Ecto neural progenitor cell (in vitro differentiated cells): ENCODE results near the gene PIGA.
A peak's percentile ranks its signal among the peaks of the same experiment; 100 is the strongest.
"Not testable (repeated sequence)": the region's sequence is repeated elsewhere in the genome, so short reads cannot be mapped to it uniquely, and the experiment has no call there.

Experiments
- DNase-seq: peaks from one replicate; pipeline ENCODE4 v3.0.0-alpha.2; 2018; ENCODE audit warnings: low spot score

The PIGA gene

DNA sequence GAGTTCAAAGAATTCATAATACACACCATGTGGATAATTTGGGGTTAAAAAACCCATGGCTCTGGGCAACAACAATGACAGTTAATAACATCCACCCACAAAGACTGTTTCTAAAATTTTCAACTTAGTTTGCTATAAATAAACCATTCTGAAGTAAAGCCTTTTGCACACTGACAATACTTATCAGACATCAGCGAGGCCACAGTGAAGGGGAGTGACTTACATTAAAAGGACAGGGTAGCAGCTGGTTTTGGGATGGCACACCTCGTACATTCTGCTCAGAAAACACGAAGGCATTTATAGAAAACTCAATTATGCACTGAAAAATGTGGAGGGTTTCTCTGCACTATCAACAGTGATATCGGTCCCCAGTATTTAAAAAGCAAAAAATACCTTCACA, 15.0 kb downstream of the PIGA start:
- no peak for DNase-seq

DNA sequence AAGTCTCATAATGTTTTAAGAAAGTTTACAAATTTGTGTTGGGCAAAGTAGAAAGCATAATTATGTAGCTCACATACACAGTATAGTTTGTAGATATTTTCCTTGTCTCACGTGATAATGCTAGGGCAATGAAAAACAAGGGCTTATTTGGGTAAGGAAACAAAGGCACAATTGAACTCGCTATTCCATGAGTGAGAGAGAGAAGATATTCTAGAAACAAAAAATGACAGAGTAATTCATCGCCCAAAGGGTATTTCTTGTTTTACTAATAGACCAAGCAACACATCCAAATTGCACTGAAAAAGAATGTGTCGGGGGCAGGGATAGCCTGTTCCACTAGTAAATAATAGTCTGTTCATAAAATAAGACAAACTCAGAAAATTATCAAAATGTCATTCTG, 16.2 kb downstream of the PIGA start:
- DNase-seq: no peak

DNA sequence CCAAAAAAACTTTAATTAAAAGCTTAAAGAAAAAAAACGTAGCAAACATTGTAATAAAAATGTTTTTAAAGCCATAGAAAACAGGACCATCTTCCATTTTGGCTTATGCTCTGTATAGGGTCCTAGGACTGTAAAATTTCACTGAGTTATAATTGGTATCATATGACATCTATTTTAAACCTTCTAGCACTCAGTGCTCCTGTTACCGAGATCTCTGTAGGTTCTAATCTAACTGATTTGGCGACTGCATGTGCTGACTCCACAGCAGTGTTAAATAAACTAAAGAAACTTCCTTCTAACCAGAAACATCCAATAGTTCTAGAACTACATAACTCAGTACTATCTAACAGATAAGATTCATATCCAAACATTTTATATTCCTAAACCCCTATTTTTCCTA, 19.8 kb downstream of the PIGA start, which contains the start of gene ASB11:
Gene ASB11 (minus strand): TSS at position 132 of the 400 bp plus-strand sequence. CDS start 35 bp downstream, at position 97.
- no peak for DNase-seq

DNA sequence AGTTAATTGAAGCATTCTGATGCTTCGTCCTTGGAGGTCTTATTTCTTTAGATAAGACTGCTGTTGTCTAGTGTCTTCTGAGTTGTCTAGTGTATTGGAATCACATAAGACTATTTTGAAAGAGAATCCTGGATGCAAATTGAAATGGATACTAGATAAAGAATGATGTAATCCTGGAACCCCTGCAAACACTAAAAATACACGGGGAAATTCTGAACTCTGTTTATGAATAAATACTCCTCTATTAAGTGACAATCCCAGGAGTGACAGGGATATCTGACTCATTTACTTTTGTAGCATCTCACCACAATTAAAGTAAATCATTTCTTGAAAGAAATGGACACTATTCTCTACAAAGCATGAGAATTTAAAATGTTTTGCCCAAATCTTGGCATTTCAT, 20.9 kb downstream of the PIGA start:
- no peak for DNase-seq

DNA sequence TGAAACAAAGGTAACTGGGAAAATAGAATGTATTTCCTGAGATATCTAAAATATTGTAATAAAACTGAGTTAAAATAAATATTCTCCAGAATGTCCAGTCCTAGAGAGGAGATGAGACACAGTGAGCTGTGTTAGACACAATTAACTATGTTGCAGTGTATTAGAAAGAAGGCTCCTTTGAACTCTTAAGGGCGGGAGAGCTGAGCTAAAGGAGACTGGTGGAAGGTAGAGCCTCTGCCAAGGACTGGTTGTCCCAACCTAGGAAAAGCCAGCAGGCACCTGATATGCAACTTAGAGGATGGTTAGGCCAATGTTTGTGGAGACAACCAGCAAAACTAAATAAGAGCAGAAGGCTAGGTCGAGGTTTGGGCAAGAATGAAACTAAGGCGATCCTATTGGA, 24.2 kb downstream of the PIGA start:
- DNase-seq: no peak

DNA sequence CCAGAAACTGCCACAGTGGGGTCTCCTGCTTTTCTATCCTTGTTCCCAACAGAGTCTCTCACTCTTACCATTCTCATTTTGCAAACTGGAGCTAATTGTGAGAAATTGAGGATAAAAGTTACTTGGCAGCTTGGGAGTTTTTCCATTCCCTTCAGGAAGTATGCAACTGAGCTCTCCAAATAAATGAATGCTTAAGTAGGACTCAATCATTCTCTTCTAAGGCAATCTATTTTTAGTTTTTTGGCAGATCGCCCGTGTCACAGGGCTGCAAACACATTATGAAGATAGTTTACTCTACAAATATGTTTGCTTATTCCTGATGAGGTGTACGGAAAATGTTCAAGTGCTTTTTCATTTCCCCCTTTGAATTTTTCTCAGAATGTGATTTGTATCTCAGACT, 25.2 kb downstream of the PIGA start:
- DNase-seq: no peak

DNA sequence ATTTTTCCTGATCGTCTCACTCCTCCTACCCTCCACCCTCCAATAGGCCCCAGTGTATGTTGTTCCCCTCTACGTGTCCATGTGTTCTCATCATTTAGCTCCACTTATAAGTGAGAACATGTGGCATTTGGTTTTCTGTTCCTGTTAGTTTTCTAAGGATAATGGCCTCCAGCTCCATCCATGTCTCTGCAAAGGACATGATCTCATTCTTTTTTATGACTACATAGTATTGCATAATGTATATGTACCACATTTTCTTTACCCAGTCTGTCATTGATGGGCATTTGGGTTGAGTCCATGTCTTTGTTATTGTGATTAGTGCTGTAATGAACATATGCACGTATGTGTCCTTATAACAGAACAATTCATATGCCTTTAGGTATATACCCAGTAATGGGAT, 29.4 kb downstream of the PIGA start:
- DNase-seq: not testable (repeated sequence)

DNA sequence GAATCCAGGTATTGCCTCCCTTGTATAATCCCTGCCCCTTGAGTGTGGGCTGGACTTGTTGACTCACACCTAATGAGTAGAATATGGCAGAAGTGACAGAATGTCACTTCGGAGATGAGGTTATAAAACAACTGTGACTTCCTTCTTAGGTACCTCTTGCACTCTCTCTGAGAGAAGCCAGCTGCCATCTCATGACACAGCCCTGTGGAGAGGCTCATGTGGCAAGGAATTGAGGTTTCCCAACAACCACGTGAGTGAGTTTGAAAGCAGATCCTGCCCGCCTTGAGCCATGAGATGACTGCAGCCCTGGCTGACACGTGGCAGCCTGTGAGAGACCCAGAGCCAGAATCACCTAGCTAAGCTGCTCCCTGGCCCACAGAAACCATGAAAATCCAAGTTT, 33.4 kb downstream of the PIGA start:
- no peak for DNase-seq

DNA sequence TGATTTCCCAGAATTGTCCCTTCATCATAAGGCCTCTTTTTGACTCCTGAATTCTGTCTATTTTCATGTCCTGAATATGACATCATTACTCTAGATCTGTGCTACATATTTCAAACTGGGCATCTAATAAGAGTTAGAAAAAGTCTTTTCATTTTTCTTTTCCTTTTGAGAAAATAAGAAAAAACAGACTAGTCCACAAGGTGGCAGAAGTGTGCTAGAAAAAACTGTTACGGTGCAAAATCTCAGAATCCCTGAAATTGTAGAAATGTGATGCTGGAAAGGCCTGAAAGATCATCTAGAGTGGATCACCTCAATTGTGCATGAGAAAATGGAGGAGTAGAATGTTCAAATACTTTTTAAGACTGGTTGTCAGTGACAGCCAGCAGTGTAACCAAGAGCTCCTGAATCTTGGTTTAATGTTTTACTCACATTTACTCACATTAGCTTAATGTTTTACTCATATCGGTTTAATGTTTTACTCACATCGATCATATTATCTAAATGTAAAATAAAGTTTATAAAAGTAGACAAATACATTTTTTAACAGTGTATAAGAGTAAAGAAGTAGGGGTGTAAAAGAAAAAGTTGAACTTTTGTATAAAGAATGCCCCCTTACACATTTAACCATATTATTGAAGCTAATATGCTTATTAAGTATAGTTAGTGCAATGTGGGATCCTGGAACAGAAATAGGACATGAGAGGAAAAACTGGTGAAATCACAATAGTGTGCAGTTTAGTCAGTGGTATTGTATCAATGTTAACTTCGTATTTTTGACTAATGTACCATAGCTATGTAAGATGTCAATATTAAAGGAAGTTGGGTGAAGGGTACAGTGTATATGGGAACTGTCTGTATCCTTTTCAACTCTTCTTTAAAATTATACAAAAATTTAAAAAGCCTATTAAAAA, 35.1 kb downstream of the PIGA start:
- DNase-seq: no peak

DNA sequence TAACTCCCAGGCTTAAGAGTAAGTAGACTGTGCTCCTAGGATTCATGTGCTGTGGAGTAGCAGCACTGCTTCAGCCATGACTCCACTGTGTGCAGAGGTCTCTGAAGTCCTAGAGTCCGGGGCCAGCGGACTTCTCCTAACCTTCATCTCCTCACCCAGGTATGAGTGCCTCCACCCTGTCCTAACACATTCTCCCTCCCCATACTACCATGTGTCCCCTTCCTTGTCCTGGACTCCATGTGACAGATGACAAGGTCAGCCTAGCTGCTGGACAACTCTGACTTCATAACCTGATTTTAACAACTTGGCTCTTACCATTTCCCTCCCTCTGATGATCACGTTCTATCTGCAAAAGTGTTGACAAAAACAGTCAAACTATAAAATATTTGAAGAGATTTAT, 36.5 kb downstream of the PIGA start:
- DNase-seq: no peak

DNA sequence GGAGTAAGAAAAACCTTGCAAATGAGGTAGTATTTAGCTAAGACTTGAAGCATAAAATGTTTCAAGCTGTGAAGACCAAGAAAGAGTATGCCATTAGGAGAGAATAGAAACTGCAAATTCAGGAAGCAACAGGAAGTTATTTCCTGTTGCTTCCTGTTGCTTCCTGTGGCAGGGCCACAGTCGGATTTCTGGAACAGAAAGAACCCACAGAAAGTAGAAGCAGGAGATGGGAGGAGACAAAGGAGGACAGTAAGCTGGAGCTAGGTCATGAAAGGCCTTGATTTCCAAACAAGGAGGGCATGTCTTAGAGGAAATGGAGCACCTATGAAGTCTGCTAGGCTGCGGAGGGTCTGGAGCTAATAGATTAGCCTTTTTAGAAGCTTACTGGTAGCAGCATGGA, 37.1 kb downstream of the PIGA start:
- DNase-seq: no peak

DNA sequence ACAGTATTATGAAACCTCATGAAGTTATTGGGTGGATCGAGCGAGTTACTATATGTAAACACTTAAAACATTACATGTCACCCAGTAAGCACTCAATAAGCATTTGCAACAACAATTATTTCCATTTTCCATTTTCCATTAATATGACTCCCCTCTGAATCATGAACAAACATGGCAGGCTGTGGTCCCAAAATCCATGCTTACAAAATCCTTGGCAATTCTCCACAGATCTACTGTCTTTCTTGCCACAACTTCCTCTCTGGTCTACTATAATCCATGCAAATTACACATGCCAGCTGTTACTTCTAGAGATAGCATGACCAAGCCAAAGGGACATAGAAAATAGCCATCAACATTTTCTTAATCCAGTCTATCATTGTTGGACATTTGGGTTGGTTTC, 41.9 kb downstream of the PIGA start:
- DNase-seq: no peak

DNA sequence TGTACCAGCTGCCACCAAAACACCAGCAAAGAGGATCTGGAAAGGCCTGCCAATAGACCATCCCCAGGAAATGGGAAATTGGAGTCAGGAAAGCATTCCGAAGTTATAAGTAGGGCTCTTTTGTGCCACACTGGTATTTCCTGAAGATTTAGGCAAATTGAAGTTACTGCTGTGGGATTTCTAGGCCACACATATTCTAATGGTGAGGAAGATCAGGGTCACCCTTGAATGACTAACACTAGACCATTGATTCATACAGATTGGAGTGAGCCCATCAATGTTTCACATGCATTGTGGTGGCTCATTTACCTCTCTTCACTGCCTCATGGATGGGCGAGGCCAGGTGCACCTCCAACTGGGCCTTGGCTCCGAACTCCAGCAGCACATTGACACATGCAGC, 42.5 kb downstream of the PIGA start:
- no peak for DNase-seq

DNA sequence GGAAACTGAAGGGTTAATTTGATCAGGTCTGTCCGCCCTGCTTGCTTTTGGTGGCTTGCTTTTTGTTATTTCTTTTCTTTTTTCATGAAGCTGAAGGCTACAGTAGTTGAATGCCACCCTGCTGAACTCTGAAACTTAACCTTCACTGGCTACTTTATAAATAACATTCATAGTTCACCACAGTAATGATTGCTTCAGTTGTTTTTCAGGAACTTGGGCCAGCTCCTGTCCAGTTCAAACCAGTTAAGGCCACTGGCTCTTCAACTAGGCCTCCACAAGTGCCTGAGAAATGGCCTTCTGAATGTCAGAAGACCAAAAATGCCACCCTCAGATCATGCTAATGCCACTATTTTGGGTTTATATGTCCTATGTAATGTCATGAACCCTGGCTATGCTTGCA, 57.7 kb downstream of the PIGA start:
- no peak for DNase-seq

DNA sequence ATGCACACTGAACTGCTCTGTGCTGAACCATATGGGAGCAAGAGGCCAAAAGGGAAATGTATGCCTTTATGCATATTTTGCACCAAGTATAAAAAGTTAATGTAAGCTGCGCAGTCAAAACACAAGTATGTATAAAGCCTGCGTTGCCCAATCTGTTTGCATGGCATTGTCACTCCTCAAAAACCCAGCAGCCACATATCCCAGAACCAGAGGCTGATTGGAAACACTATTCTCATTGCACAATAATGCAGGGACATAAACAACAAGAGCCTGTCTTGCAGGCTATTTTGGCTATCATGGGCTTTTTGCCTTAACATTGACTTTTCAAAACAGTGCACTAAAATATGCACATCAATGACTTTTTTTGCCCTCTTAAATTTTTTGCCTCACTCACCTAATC, 60.4 kb downstream of the PIGA start:
- no peak for DNase-seq

DNA sequence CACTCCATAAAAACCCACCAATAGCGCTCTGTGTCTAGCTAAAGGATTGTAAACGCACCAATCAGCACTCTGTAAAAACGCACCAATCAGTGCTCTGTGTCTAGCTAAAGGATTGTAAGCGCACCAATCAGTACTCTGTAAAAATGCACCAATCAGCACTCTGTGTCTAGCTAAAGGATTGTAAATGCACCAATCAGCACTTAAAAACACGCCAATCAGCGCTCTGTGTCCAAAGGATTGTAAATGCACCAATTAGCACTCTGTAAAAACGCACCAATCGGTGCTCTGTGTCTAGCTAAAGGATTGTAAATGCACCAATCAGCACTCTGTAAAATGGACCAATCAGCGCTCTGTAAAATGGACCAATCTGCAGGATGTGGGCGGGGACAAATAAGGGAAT, 62.0 kb downstream of the PIGA start:
- not testable (repeated sequence) for DNase-seq

DNA sequence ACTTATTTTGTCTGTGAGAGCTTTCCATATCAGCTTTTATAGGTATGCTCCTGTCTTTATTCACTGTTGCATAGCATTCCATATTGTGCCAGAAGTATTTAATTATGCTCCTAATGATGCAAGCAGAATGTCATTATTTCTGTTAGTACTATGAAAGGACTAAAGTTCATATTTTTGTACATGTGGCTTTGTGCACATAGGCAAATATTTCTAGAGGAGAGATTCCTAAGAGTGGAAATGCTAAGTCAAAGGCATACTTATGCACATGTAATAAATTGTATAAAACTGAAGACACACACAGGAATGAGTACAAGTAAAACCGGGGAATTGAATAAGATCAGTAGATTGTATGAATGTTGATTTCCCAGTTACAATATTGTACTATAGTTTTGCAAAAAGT, 63.6 kb downstream of the PIGA start:
- no peak for DNase-seq

DNA sequence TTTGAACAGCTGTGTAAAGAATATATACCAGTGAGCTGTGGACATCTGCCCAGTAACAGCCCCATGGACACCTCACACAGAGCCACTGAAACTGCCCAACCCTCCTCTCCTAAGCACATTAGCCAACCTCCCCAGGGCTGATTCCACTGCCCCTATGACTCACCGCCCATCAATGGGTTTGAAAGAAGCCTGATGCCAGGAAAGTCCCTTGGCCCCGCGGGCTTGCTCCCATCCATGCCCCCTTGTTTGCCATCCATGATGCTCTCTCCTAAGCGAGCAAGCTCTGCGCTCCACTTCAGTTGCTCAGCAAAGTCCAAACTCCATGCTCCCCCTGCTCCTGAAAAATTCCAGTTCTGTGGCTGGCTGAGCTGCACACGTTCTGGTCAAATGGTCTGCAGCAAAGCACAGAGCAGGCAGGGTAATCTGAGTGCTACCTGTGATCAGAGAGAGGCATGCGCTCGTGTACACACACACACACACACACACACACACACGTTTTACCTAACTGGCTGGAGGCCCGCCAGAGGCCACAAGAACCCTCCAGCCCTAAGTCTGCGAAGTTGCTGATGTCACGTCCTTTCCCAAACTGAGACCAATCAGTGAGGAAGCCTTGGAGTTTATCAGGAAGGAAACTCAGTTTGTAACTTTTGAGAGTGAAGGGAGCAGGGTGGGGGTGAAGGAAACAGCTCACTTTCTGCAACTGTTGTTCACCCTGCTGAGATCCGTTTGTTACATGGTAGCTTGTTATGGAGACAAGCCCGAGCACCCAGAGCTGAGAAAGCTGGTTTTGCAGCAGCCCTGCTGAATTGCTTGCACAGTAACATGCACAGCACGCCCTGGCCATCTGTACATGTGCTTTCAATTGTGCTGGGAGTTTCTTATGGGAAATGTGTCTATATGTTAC, 65.5 kb downstream of the PIGA start, which contains the start of gene ASB9:
Gene ASB9 (minus strand): TSS at position 466 of the 904 bp plus-strand sequence. CDS start 209 bp downstream, at position 257.
- DNase-seq: peak; percentile 41
